Activated naive CD4-positive, alpha-beta T cell (primary cell): ENCODE results near the gene ACTL8.

Source experiments
- DNase-seq, 4 experiments: peaks; one replicate each; lab custom pipeline; 2025; lab: John Stamatoyannopoulos, UW

ACTL8 gene

DNA sequence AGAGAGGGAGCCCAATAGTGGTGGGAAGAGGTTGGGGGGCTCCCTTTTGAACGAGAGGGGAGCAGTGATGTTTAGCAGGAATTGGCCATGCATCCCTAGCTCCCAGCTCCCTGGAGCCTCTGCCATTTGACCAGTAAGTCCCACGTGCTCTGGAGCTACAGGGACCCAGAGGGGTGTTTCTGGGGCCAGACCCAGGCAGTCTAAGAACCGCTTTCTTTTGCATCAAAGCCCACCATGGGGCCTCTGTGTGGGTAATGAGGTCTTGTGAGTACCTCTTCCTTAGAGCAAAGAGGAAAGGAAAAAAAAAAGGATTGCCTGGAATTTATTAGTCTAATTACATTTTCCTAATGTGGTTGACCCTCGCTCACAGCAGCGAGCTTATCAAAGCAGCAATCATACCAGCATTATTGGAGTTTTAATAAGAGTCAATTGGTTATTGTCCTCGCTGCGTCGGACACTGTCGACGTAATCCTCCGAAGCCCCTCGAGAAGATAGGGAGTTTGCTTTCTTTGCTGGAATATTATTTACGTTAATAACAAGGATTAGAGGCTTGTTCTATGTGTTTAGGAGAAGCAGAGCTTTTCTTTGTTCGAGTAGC lies 17.6 kb downstream of the ACTL8 start:
- DNase-seq, result no peak

DNA sequence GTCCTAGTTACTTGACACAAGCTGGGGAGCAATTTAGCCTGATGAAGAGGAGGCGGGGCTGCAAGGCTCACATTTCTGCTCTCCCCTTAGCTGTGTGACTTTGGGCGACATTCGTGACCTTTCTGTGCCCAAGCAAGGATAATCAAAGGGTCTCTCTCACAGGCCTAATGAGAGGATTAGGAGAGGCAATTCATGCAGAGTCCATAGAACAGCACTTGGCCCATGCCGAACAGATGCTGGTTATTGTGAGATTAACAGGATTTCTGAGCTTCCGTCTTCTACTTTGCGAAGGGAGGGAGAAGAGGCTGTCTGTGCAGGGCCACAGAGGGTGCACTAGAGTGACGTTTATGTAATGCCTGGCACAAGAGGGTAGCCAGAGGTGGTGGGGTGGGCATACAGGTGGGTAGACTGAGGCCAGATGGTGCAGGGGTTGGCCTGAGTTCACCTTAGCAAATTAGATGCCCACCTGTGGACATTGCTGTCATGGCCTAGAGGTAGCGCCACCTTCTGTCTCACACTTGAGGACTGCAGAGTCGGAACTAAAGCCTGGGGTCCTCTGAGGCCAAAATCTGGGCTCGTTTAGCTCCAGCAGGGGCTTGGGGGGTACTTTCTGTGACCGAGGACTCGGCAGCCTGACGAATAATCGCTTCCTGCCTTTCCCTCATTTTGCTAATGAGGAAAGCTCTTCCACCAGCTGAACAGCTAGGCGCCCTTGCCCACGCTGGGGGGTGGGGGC lies 18.6 kb downstream of the ACTL8 start:
- no peak for DNase-seq

GRCh38 chr1:17774452-17774851 lies 19.3 kb downstream of the ACTL8 start:
- no peak for DNase-seq

GRCh38 chr1:17775796-17776195 lies 20.7 kb downstream of the ACTL8 start:
- DNase-seq, result no peak

- no peak for DNase-seq
These were observed 21.3 kb downstream of the ACTL8 start for GRCh38 chr1:17776426-17776825.

DNA sequence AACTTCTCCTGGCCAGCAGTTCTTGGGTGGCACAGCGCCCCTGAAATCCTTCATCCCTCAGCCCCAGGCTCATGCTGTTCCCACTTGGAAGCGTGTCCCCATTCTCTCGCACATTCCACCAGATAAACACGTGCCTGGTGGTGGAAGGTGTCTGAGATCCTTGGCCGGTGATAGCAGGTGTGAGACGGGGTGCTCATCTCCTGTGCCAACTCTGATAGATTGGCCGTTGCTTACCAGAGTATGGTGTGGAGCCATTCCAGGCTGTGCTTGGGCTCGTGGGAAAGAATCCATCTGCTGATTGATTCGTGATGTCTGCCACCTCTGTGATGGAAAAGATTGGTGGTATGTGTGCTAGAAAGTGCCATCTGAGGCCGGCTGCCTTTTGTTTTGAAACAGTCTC lies 22.2 kb downstream of the ACTL8 start:
- DNase-seq, result no peak

DNA sequence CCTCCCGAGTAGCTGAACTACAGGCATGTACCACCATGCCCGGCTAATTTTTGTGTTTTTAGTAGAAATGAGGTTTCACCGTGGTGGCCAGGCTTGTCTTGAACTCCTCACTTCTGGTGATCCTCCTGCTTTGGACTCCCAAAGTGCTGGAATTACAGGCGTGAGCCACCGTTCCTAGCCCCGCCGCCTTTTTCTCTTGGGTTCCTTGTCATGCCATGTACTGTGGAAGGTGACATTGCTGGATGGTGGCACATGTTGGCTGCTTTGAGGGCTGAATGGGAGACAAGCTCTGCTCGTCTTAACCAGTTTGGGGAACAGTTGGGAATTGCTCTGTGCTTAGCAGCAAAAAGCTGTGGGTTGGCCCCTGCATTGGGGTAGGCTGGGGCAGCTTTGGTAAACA lies 22.7 kb downstream of the ACTL8 start:
- no peak for DNase-seq

- DNase-seq, result no peak
These were observed 25.8 kb downstream of the ACTL8 start for GRCh38 chr1:17780916-17781315.

DNA sequence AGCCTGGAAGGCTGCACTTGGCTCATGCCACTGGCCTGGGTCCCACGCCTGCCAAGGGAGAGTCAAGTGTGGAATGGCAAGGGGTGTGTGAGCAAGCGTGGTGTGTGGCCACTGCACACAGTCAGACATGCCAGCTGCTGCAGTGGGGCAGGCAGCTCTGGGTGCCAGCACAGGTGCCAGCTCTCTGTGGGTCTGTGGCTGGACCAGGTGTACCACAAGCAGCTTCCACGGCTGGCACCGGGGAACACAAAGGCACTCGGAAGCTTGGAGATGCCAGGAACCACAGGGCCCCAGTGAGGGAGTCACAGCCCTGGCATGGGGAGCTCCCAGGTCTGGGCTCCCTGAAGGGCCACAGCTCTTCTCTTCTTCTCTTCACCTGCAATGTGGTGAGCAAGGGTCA lies 34.8 kb downstream of the ACTL8 start:
- no peak for DNase-seq

GRCh38 chr1:17790383-17791054 lies 35.4 kb downstream of the ACTL8 start:
- no peak for DNase-seq

- no peak for DNase-seq
These were observed 35.9 kb downstream of the ACTL8 start for GRCh38 chr1:17791055-17791390.

- DNase-seq, result no peak
These were observed 36.3 kb downstream of the ACTL8 start for GRCh38 chr1:17791480-17791879.

- no peak for DNase-seq
These were observed 37.3 kb downstream of the ACTL8 start for GRCh38 chr1:17792421-17792820.

DNA sequence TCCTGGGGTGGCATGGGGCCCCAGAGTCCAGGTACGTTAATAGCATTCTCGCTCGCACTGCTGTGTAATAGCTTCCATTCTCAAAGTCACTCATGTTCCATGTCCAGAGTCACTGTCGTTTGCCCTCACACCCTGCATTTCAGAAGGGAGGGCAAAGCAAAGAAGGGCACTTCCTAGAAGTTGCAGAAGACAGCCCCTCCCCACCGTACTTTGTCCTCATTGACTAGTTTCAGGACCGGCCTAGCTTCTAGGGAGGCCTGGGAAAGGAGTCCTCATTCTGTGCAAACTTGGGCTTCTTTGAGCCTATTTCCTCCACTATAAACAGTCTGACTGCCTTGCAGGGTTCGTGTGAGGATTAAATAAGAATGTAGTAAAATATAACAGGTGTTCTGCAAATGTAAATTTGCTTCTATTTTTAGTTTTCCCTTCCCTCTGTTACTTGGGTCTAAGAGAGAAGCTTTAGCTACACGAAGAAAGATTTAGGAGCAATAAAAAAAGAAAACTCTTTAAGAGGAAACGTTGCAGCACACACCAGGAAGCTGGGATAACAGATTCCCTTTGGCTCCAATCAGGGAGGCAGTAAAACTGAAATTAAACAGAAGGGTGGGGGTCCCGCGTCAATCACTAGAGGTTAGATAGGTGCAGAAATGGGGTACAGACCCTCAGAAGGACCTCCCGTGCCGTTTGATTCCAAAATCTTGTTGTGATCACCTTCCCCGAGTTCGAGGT lies 40.1 kb downstream of the ACTL8 start:
- DNase-seq, result no peak

DNA sequence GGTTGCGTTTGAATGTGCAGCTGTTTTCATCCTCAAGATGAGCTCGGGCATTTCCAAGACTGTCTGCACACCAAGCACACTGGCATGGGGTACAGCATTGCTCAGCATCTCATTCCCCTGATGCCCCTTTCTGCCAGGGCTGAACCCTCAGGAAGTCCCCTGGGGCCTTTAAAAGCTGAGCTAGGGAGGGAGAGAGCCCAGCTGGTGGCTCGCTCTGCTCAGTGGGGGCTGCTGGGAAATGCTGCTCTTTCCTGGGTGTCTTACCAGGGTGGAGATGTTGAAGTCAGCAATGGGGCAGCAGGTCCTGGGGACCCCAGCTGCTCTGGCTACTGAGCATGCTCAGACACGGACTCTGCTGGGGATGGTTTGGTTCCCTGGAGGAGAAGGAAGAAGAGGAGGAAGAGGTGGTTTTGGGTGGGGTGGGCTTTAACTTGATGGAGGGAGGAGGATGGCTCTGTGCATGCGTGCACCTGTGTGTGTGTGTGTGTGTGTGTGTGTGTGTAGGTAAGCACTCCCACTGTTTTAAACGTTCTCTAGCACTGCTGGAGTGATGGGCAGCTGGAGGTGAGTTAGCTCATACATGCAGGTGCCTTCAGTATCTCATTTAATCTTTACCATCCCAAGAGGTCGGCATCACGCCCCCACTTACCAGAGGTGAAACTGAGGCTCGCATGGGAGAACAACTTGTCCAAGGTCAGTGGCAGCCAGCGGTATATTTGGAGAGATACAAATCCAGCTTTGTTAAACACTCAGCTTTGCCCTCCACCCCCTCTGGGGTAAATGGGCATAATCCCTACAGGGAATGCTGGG lies 40.9 kb downstream of the ACTL8 start:
- no peak for DNase-seq

DNA sequence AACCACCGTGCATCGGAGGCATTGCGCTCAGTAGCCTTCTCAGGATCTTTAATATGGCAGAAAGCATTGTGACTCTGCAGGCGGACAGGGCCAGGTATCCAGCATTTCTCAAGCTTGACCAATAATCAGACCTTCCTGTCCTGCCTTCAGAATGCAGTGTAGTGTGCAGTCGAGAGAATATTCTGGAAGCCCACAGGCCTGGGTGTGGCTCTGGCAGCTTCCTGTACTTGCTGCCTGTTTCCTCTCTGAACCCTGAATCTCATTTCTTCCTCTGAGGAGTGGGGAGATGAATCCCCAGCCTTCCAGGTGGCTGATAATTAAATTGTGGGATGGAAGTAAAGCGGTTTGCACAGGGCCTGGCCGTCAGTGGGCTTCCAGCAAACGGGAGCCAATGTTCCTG lies 42.3 kb downstream of the ACTL8 start:
- no peak for DNase-seq

- no peak for DNase-seq
These were observed 42.9 kb downstream of the ACTL8 start for GRCh38 chr1:17798011-17798410.

DNA sequence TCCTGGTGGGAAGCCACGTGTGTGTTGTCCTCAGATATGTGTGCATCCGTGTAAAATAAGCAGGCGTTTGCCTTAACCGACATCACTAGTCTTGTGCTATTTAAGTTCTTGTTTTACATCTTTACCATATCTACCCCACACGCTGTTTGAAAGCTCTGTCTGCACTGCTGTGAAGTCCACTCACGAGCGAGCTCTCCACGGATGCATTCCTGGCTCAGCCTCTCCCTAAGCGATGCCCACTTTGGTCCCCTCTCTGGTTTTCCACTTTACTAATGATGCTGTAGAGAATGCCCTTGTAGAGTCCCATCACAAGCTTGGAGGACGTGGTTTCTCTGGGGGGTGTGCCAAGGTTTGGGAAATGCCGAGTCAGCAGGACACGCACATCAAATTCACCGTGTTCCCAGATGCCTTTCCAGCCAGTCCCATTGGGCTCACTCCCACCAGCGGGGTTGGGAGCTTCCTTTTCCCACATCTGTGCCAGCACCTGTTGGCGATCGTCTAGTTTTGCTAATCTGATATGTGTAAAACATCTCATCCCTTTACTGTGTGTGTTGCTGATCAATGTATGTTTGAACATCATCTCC lies 43.8 kb downstream of the ACTL8 start:
- no peak for DNase-seq

GRCh38 chr1:17799642-17800041 lies 44.5 kb downstream of the ACTL8 start:
- no peak for DNase-seq

- DNase-seq, result no peak
These were observed 47.0 kb downstream of the ACTL8 start for GRCh38 chr1:17802164-17802563.

- DNase-seq, result no peak
These were observed 47.8 kb downstream of the ACTL8 start for GRCh38 chr1:17802945-17803344.
